HG03108 (cell line): ENCODE results near the gene BTN1A1.

Source experiments
- ATAC-seq: cut with Tn5 transposase; IDR thresholded peaks from one replicate; pipeline ENCODE4 v1.9.1; 2021; ENCODE audit warnings: moderate library complexity; ENCODE audit not compliant: unreplicated experiment

BTN1A1 gene

DNA sequence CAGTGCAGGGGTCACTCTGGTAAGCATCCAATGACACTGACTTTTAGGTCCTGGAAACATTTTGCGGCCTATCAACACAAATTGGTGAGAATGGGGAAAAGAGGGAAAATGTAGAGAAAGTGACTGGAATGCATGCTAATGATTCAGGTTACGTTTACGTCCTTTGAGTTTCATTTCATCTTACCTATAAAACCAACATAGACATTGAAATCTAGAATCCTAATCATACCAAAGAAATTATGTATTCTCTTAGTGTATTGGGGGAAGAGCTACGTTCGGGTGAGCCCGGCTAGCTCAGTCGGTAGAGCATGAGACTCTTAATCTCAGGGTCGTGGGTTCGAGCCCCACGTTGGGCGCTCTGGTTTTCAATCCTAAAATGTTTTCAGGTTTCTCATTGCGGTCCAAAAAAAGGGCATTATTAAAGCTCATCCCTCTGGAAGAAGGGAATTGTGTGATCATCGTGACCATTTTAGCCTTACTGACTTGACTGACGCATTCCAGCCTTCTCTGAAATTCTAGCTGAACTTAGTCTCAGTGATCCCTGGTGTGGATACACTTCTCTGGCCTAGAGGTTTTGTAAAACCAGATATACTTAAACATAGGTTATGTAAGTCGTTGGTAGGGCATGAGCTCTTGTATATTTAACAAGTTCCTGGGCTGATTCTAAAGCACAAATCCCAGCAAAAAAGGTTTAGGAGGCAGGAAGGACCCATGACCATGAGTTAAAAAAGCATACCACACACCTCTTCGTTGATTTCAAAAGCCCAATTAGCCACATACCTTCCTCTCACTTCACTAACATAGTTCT is 56.4 kb downstream of the BTN1A1 start:
- no peak for ATAC-seq
